GM12878 (cell line): ENCODE measurements around the gene A1BG.

Experiments
- CEBPB ChIP-seq, 2 experiments: fragments of 150-350 bp in 1 of 2; IDR thresholded peaks; 2 replicates each; pipeline ENCODE4 v1.6.1; 2012 to 2014; ENCODE audit warnings: low read depth in 2 of 2, low read length in 2 of 2, borderline replicate concordance in 1 of 2, inconsistent platforms in 1 of 2
- CTCF ChIP-seq, 3 experiments: IDR thresholded peaks in 2 of 3; conservative IDR thresholded peaks in 1 of 3; 2 replicates each; pipeline ENCODE4 v1.5.1; 2011; ENCODE audit warnings: low read depth in 3 of 3, low read length in 3 of 3, mild to moderate bottlenecking in 3 of 3, control low read depth in 2 of 3, moderate library complexity in 2 of 3, inconsistent platforms in 1 of 3, mixed read lengths in 1 of 3; ENCODE audit not compliant: control insufficient read depth in 2 of 3, insufficient read depth in 1 of 3; ENCODE audit errors: extremely low read depth in 1 of 3
- EGR1 ChIP-seq, 2 experiments: IDR thresholded peaks; 1 replicate in 1 of 2; 2 replicates in 1 of 2; pipeline ENCODE4 v1.6.1; 2011 to 2012; ENCODE audit warnings: low read depth in 2 of 2, low read length in 2 of 2, borderline replicate concordance in 1 of 2, mild to moderate bottlenecking in 1 of 2, moderate library complexity in 1 of 2
- IRF4 ChIP-seq: IDR thresholded peaks from 2 replicates; pipeline ENCODE4 v1.6.1; 2011; ENCODE audit warnings: low read depth, low read length
- KDM1A ChIP-seq: fragments of 200-600 bp; sonication (generic); IDR thresholded peaks from 2 replicates; pipeline ENCODE4 v1.6.1; 2016; ENCODE audit warnings: borderline replicate concordance
- MLLT1 ChIP-seq: fragments of 450-650 bp; IDR thresholded peaks from 2 replicates; pipeline ENCODE4 v1.6.1; 2016; ENCODE audit warnings: mild to moderate bottlenecking
- NFYB ChIP-seq: IDR thresholded peaks from 2 replicates; pipeline ENCODE4 v1.6.1; 2011; ENCODE audit warnings: low read depth, mild to moderate bottlenecking, low read length, improper control_type of control experiment, moderate library complexity; ENCODE audit not compliant: insufficient read depth
- NRF1 ChIP-seq: conservative IDR thresholded peaks from 2 replicates; pipeline ENCODE4 v1.6.1; 2011; ENCODE audit warnings: mild to moderate bottlenecking, low read depth, low read length, improper control_type of control experiment
- POLR2A ChIP-seq: IDR thresholded peaks from 2 replicates; pipeline ENCODE4 v1.6.1; 2011; ENCODE audit warnings: low read depth, mild to moderate bottlenecking, low read length
- TAF1 ChIP-seq: IDR thresholded peaks from 2 replicates; pipeline ENCODE4 v1.6.1; 2011; ENCODE audit warnings: mild to moderate bottlenecking, low read depth, low read length, borderline replicate concordance
- ZNF217 ChIP-seq: fragments of 450-650 bp; IDR thresholded peaks from 2 replicates; pipeline ENCODE4 v1.6.1; 2017; ENCODE audit warnings: antibody characterized with exemption, mild to moderate bottlenecking
- TF ChIP-seq, protein P1 (sequence below): IDR thresholded peaks from 2 replicates; pipeline ENCODE4 v1.6.1; 2012; ENCODE audit warnings: low read length, inconsistent platforms

DNA sequence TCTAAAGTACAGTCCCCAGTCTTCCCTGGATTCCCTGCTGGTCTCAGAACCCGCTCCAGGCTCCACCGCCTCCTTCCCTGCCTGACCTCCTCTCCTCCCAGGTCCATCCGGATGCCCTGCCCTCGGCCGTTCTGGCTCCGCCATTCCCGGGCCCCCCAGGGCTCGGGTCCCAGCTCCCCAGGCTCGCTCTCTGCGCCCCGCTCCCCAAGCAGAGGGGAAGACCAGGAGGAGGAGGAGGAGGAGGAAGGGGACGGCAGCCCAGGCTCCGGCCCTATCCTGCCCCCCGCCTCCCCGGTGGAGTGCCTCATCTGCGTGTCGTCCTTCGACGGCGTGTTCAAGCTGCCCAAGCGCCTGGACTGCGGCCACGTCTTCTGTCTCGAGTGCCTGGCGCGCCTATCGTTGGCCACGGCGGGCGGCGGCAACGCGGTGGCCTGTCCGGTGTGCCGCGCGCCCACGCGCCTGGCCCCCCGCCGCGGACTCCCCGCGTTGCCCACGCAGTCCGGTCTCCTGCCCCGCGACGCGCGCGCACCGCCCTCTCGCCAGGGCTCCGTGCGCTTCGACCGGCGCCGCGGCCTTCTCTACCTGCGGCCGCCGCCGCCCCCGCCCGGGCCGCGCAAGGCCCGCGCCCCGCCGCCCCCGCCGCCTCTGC lies 42.8 kb upstream of the A1BG start:
- TF ChIP-seq, protein P1, sequence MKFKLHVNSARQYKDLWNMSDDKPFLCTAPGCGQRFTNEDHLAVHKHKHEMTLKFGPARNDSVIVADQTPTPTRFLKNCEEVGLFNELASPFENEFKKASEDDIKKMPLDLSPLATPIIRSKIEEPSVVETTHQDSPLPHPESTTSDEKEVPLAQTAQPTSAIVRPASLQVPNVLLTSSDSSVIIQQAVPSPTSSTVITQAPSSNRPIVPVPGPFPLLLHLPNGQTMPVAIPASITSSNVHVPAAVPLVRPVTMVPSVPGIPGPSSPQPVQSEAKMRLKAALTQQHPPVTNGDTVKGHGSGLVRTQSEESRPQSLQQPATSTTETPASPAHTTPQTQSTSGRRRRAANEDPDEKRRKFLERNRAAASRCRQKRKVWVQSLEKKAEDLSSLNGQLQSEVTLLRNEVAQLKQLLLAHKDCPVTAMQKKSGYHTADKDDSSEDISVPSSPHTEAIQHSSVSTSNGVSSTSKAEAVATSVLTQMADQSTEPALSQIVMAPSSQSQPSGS, result no peak
- no peak for TF ChIP-seq TAF1
- TF ChIP-seq KDM1A, result no peak
- no peak for TF ChIP-seq NRF1
- TF ChIP-seq POLR2A, result peak; percentile 75
- TF ChIP-seq CEBPB (IDR thresholded peaks at IDR 0.05; ENCODE audit: borderline replicate concordance in 1 of 2, low read depth in 2 of 2, low read length in 2 of 2), result no peak
- no peak for TF ChIP-seq ZNF217
- TF ChIP-seq EGR1 (IDR thresholded peaks at IDR 0.05; ENCODE audit: borderline replicate concordance in 1 of 2, low read depth in 2 of 2, low read length in 2 of 2), result peak in 1 of 2 experiments; percentile 26; a peak in 1 of 3 replicates
- no peak for TF ChIP-seq NFYB
- TF ChIP-seq CTCF (IDR thresholded peaks at IDR 0.05 in 2 of 3, conservative IDR thresholded peaks at IDR 0.05 in 1 of 3; ENCODE audit: control insufficient read depth in 2 of 3, extremely low read depth in 1 of 3, insufficient read depth in 1 of 3, low read depth in 3 of 3, low read length in 3 of 3), result no peak
- TF ChIP-seq MLLT1, result no peak
- no peak for TF ChIP-seq IRF4
